KMS-11 (cell line): Measurements from ENCODE around the gene PAM.

Source experiments
- H2AFZ ChIP-seq: fragments of 200-600 bp; sonication (generic); 2 replicates; pipeline ENCODE4 v1.6.1; 2016; ENCODE audit warnings: antibody characterized with exemption, mixed run types, low read depth
- H3K27ac ChIP-seq: fragments of 200-600 bp; sonication (generic); 2 replicates; pipeline ENCODE4 v1.6.1; 2016; ENCODE audit warnings: mild to moderate bottlenecking, mixed run types
- H3K27me3 ChIP-seq: fragments of 200-600 bp; sonication (generic); 2 replicates; pipeline ENCODE4 v1.6.1; 2017; ENCODE audit warnings: mild to moderate bottlenecking, low read depth, mixed run types, moderate library complexity; ENCODE audit not compliant: insufficient read depth
- H3K36me3 ChIP-seq: fragments of 200-600 bp; sonication (generic); 2 replicates; pipeline ENCODE4 v1.6.1; 2017; ENCODE audit warnings: mild to moderate bottlenecking, mixed run types; ENCODE audit not compliant: insufficient read depth
- H3K4me1 ChIP-seq: fragments of 200-600 bp; sonication (generic); 2 replicates; pipeline ENCODE4 v1.6.1; 2016; ENCODE audit warnings: mild to moderate bottlenecking, low read depth, mixed run types; ENCODE audit not compliant: poor library complexity, severe bottlenecking
- H3K4me2 ChIP-seq: fragments of 200-600 bp; sonication (generic); 2 replicates; pipeline ENCODE4 v1.7.0; 2016; ENCODE audit warnings: mild to moderate bottlenecking, mixed run types
- H3K4me3 ChIP-seq: fragments of 200-600 bp; sonication (generic); IDR thresholded peaks from 2 replicates; pipeline ENCODE4 v1.6.1; 2017; ENCODE audit warnings: low read depth, low read length, mixed read lengths; ENCODE audit not compliant: insufficient read depth
- H3K79me2 ChIP-seq: fragments of 200-600 bp; sonication (generic); 2 replicates; pipeline ENCODE4 v1.6.1; 2016; ENCODE audit warnings: low read depth, mixed run types; ENCODE audit not compliant: insufficient read depth
- H3K9ac ChIP-seq: fragments of 200-600 bp; sonication (generic); 2 replicates; pipeline ENCODE4 v1.6.1; 2016; ENCODE audit warnings: mild to moderate bottlenecking, mixed run types
- H4K20me1 ChIP-seq: fragments of 200-600 bp; sonication (generic); 2 replicates; pipeline ENCODE4 v1.6.1; 2016; ENCODE audit warnings: mild to moderate bottlenecking, mixed run types; ENCODE audit not compliant: insufficient read depth
- TF ChIP-seq, protein P1 (sequence below): fragments of 200-600 bp; sonication (generic); conservative IDR thresholded peaks from 2 replicates; pipeline ENCODE4 v1.6.1; 2017; ENCODE audit warnings: low read depth, mild to moderate bottlenecking, antibody characterized with exemption, low read length, moderate library complexity, mixed read lengths

The PAM gene

DNA sequence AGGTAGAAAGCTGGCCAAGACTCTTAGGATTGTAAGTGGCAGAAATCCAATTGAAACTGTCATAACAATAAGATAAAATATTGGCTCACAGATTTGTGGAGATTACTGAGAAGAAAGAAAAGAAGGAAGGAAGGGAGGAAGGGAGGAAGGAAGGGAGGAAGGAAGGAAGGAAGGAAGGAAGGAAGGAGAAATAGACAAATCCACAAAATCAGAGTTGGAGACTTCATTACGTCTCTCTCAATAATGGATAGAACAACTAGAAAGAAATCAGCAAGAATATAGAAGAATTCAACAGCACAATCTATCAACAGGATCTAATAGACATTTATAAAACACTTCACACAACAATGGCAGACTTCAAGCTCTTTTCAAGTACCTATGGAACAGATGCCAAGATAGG, 17.9 kb upstream of the PAM start:
- Histone ChIP-seq H3K9ac (no peak overlapping the region), H3K4me1 (no peaks in the 10 kb centered on the region), H3K27ac (no peak overlapping the region), H3K79me2 (no peaks in the 10 kb centered on the region), H3K4me2 (no peak overlapping the region), H2AFZ (no peak overlapping the region), H3K4me3 (no peak overlapping the region), H3K36me3 (no peaks in the 10 kb centered on the region), H3K27me3 (no peaks in the 10 kb centered on the region), H4K20me1 (no peaks in the 10 kb centered on the region)
- TF ChIP-seq, protein P1, sequence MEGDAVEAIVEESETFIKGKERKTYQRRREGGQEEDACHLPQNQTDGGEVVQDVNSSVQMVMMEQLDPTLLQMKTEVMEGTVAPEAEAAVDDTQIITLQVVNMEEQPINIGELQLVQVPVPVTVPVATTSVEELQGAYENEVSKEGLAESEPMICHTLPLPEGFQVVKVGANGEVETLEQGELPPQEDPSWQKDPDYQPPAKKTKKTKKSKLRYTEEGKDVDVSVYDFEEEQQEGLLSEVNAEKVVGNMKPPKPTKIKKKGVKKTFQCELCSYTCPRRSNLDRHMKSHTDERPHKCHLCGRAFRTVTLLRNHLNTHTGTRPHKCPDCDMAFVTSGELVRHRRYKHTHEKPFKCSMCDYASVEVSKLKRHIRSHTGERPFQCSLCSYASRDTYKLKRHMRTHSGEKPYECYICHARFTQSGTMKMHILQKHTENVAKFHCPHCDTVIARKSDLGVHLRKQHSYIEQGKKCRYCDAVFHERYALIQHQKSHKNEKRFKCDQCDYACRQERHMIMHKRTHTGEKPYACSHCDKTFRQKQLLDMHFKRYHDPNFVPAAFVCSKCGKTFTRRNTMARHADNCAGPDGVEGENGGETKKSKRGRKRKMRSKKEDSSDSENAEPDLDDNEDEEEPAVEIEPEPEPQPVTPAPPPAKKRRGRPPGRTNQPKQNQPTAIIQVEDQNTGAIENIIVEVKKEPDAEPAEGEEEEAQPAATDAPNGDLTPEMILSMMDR, result no peak

DNA sequence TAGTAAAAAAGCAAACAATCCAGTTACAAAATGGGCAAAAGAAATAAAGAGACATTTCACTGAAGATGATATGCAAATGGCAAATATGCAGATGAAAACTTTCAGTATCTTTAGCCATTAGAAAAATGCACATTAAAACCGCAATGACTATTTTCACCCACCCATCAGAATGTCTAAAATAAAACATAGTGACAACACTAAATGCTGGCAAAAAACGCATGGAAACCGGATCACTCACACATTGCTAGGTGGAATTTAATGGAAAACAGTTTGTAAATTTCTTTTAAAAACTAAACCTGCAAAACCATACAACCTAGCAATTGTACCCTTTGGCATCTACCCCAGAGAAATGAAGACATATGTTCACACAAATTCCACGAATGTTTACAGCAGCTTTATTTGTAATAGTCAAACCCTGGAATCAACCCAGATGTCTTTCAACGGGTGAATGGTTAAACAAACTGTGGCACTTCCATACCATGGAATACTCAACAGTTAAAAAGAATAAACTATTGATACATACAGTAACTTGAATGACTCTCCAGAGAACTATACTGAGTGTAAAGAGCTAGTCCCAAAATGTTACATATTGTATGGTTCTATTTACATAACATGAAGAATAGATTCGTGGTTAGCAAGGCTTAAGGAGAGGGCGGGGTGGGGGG, 17.2 kb upstream of the PAM start:
- Histone ChIP-seq H4K20me1 (no peaks in the 10 kb centered on the region), H3K4me2 (no peak overlapping the region), H3K4me3 (no peak overlapping the region), H3K27ac (no peak overlapping the region), H3K27me3 (no peaks in the 10 kb centered on the region), H3K9ac (no peak overlapping the region), H3K36me3 (no peaks in the 10 kb centered on the region), H2AFZ (no peak overlapping the region), H3K4me1 (no peaks in the 10 kb centered on the region), H3K79me2 (no peaks in the 10 kb centered on the region)
- TF ChIP-seq, protein P1, result no peak

DNA sequence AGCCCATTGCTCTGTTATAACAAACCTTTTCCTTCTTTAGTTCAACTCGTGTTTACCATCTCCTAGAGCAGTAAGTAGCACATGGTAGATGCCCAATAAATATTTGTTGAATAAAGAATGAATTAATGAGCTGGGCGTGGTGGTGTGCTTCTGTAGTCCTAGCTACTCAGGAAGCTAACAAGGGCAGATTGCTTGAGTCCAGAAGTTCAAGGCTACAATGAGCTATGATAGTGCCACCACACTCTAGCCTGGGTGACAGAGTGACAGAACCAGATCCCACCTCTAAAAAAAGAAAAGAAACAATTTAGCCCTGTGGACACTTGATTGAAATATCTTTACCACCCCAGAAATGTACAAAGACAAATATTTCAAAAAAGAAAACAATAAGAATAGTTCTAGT, 14.6 kb upstream of the PAM start:
- no peaks in the 10 kb centered on the region for H3K79me2 ChIP-seq
- H3K36me3 ChIP-seq, result no peaks in the 10 kb centered on the region
- no peak overlapping the region for H3K4me2 ChIP-seq
- H3K9ac ChIP-seq, result no peak overlapping the region
- H3K27me3 ChIP-seq, result no peaks in the 10 kb centered on the region
- no peak overlapping the region for H3K4me3 ChIP-seq
- H3K27ac ChIP-seq, result no peak overlapping the region
- H4K20me1 ChIP-seq, result no peaks in the 10 kb centered on the region
- H2AFZ ChIP-seq, result no peak overlapping the region
- H3K4me1 ChIP-seq, result no peaks in the 10 kb centered on the region
- TF ChIP-seq, protein P1, result no peak

DNA sequence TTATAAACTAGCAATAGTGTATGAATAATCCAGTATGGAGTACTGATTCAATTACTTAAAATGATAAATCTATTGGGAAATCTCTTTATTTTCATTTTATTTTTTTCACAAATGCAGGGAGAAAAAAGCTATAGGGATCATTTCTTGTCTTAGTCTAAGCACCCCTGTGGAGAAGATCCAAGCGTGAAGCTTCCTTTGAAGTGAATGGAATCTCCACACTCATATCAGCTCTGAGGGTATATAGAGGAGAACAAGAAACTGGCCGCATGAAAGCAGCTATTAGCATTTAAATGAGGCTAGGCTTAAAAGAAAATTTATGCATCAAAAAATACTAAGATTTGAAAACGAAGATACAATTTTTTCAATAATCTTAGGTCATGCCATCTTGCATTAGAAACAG, 12.9 kb upstream of the PAM start:
- no peak overlapping the region for H3K4me2 ChIP-seq
- no peak overlapping the region for H3K4me3 ChIP-seq
- no peaks in the 10 kb centered on the region for H4K20me1 ChIP-seq
- TF ChIP-seq, protein P1, result no peak
- no peaks in the 10 kb centered on the region for H3K79me2 ChIP-seq
- H3K4me1 ChIP-seq, result no peaks in the 10 kb centered on the region
- no peaks in the 10 kb centered on the region for H3K36me3 ChIP-seq
- no peaks in the 10 kb centered on the region for H3K27me3 ChIP-seq
- H3K27ac ChIP-seq, result no peak overlapping the region
- no peak overlapping the region for H3K9ac ChIP-seq
- H2AFZ ChIP-seq, result no peak overlapping the region
